ENCODE results near the gene ZBTB34.
"Not testable (repeated sequence)": the region's sequence is repeated elsewhere in the genome, so short reads cannot be mapped to it uniquely, and the experiment has no call there.

The ZBTB34 gene, protein sequence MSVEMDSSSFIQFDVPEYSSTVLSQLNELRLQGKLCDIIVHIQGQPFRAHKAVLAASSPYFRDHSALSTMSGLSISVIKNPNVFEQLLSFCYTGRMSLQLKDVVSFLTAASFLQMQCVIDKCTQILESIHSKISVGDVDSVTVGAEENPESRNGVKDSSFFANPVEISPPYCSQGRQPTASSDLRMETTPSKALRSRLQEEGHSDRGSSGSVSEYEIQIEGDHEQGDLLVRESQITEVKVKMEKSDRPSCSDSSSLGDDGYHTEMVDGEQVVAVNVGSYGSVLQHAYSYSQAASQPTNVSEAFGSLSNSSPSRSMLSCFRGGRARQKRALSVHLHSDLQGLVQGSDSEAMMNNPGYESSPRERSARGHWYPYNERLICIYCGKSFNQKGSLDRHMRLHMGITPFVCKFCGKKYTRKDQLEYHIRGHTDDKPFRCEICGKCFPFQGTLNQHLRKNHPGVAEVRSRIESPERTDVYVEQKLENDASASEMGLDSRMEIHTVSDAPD

GRCh38 chr9:126860077-126860756, at the start of gene ZBTB34:
TSS of gene ZBTB34 (plus strand) at chr9:126860639. CDS start at chr9:126879400, 18,761 bp downstream.
- DNase-seq (ENCODE audit: low spot score), result peak; percentile 54

GRCh38 chr9:126813072-126813471, 47.4 kb upstream of the ZBTB34 start:
- DNase-seq (ENCODE audit: low spot score), result no peak

GRCh38 chr9:126814091-126814490, 46.3 kb upstream of the ZBTB34 start:
- DNase-seq (ENCODE audit: low spot score), result no peak

- DNase-seq (ENCODE audit: low spot score), result not testable (repeated sequence)
Observed at GRCh38 chr9:126817615-126818014, 42.8 kb upstream of the ZBTB34 start.

- DNase-seq (ENCODE audit: low spot score), result no peak
Observed at GRCh38 chr9:126818482-126818881, 42.0 kb upstream of the ZBTB34 start.

- DNase-seq (ENCODE audit: low spot score), result no peak
Observed at GRCh38 chr9:126819482-126819881, 41.0 kb upstream of the ZBTB34 start.

DNA sequence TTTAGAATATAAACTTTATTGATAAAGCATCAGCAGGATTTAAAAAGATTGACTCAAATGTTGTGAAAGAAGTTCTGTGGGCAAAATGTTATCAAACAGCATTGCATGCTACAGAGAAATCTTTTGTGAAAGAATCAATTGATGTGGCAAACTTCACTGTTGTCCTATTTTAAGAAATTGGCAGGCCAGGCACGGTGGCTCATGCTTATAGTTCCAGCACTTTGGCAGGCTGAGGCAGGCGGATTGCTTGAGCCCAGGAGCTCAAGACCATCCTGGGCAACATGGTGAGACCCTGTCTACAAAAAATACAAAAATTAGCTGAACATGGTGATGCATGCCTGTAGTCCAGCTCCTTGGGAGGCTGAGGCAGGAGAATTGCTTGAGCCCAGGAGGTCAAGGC, 38.2 kb upstream of the ZBTB34 start:
- no peak for DNase-seq (ENCODE audit: low spot score)

DNA sequence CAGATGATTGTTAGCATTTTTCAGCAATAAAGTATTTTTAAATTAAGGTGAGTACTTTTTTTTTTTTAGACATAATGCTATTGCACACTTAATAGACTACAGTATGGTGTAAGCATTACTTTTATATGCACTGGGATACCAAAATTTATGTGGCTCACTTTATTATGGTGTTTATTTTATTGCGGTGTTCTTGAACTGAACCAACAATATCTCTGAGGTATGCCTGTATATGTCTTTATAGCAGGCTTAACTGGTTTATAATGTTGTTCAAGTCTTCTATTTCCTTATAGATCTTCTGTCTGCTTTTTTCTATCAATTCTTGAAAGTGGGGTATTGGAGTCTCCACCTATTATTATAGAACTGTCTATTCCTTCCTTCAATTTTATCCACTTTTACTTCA, 37.6 kb upstream of the ZBTB34 start:
- DNase-seq (ENCODE audit: low spot score), result no peak

GRCh38 chr9:126824052-126824451, 36.4 kb upstream of the ZBTB34 start:
- not testable (repeated sequence) for DNase-seq (ENCODE audit: low spot score)

GRCh38 chr9:126827227-126827626, 33.2 kb upstream of the ZBTB34 start:
- DNase-seq (ENCODE audit: low spot score), result no peak

DNA sequence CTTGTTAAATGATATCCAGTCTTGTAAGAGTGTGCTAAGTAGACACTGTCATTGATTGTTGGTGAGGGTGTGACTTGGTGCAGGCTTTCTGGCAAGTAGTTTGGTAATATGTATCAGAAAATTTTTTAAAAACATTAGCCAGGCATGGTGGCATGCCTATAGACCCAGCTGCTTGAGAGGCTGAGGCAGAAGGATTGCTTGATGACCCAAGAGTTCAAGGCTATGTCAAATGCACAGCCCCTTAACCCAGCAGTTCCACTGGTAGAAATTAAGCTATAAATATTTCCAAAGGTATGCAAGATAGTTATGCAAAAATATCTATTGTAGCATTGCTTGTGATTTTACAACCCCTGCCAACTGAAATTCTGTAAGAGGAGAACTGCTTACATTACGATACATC, 31.4 kb upstream of the ZBTB34 start:
- no peak for DNase-seq (ENCODE audit: low spot score)

- DNase-seq (ENCODE audit: low spot score), result no peak
Observed at GRCh38 chr9:126830827-126831226, 29.6 kb upstream of the ZBTB34 start.

DNA sequence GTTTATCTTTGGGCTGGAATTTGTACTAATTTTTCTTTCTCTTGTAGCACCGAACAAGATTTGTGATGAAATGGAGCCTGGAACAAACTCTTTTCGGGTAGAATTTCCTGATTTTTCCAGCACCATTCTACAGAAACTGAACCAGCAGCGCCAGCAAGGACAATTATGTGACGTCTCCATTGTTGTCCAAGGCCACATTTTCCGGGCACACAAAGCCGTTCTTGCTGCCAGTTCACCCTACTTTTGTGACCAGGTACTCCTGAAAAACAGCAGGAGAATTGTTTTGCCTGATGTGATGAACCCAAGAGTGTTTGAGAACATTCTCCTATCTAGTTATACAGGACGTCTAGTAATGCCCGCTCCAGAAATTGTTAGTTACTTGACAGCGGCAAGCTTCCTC, 28.0 kb upstream of the ZBTB34 start:
- DNase-seq (ENCODE audit: low spot score), result no peak

- DNase-seq (ENCODE audit: low spot score), result no peak
Observed at GRCh38 chr9:126833020-126833419, 27.4 kb upstream of the ZBTB34 start.

- DNase-seq (ENCODE audit: low spot score), result no peak
Observed at GRCh38 chr9:126833710-126834345, 26.6 kb upstream of the ZBTB34 start.

GRCh38 chr9:126834672-126835071, 25.8 kb upstream of the ZBTB34 start:
- DNase-seq (ENCODE audit: low spot score), result no peak

GRCh38 chr9:126836216-126836615, 24.2 kb upstream of the ZBTB34 start:
- no peak for DNase-seq (ENCODE audit: low spot score)

DNA sequence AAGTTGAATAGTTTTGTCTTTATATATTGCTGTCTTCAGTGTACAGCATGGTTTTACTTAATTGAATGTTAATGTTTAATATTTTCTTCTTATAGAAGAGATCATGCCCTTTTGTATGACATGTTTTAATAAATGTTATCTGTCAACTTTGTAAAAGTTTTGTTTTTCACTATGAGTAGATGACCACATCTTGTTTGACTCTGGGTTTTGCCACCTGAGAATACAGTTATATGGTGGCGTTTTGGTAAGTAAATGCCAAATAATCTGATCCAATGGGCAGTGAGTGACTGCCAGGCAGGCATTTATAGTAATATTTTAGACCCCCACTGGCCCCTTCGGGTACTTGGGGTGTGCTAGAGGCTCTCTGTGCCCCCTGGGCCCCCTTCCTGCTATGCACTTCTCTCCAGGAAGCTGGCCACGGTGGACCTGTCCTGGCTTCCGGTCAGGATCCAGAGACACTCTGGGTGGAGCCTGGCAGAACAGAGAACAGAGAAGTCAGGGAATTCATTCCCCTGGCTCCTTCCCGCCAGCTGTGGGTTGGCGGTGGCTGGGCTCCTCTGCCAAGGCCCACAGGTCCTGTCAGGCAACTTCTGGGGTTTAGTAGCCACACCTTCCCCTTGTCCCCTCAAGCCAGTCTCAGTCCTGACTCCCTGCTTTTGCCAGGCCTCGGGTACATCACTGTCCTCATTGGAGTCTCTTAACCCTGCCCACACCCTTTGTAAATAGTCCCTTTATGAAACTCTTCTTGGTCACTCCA, 22.2 kb upstream of the ZBTB34 start:
- no peak for DNase-seq (ENCODE audit: low spot score)

DNA sequence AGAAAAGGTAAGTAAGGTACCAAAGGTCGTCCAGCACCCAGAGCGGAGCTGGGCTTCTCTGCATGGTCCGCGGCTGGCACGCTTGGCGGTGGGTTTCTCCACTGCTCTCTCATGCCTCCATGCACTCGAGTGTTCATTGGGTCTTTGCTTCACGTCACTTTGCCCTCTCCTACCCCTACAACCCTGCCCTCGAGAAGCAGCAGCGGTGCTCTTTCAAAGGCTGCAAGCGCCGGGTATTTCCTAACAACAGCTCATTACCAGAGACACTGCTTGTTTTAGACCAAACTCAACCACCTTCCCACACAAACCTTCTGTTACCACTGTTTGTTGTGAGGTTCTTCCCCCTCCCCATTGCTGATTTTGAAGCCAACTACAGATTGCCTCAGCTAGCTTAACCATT, 21.5 kb upstream of the ZBTB34 start:
- no peak for DNase-seq (ENCODE audit: low spot score)

- no peak for DNase-seq (ENCODE audit: low spot score)
Observed at GRCh38 chr9:126839301-126839700, 21.1 kb upstream of the ZBTB34 start.

- no peak for DNase-seq (ENCODE audit: low spot score)
Observed at GRCh38 chr9:126842220-126842842, 18.1 kb upstream of the ZBTB34 start.
